ENCODE results near the gene RCSD1. TPM values are rescaled to one million over a fixed set of nuclear protein-coding genes. Genes with fewer than 3 reads are reported as not detected.

The RCSD1 gene
- total and polyA plus RNA-seq, 2 of the 13 experiments (the other 11 are each of a cell fraction or from before 2014, with no cell fraction given), result not detected

- no peak for TF ChIP-seq LCORL (IDR thresholded peaks at IDR 0.05)
- TF ChIP-seq LCORL (CRISPR knock-in tag; IDR thresholded peaks at IDR 0.05), result 0 out of 2 replicates have a peak, but pooled peaks have one; percentile 50
- peak; percentile 70 for TF ChIP-seq ZFY (CRISPR knock-in tag; IDR thresholded peaks at IDR 0.05)
- 0 out of 2 replicates have a peak, but pooled peaks have one; percentile 45 for TF ChIP-seq ZFP1 (CRISPR knock-in tag; IDR thresholded peaks at IDR 0.05)
- TF ChIP-seq ZNF788 (CRISPR knock-in tag; IDR thresholded peaks at IDR 0.05; ENCODE audit: borderline replicate concordance), result peak; percentile 75
- TF ChIP-seq ZNF691 (CRISPR knock-in tag; IDR thresholded peaks at IDR 0.05; ENCODE audit: borderline replicate concordance, low read depth), result peak; percentile 83; the same call in 1 of the 2 replicates
- peak; percentile 89 for TF ChIP-seq ZNF543 (CRISPR knock-in tag; IDR thresholded peaks at IDR 0.05)
- 0 out of 2 replicates have a peak, but pooled peaks have one; percentile 55 for TF ChIP-seq GTF3A (CRISPR knock-in tag; conservative IDR thresholded peaks at IDR 0.05)
- TF ChIP-seq AFF4 (CRISPR knock-in tag; IDR thresholded peaks at IDR 0.05), result no peak
- TF ChIP-seq THAP11 (CRISPR knock-in tag; IDR thresholded peaks at IDR 0.05), result peak; percentile 61
- peak; percentile 50; the same call in 1 of the 2 replicates for TF ChIP-seq ZNF281 (CRISPR knock-in tag; IDR thresholded peaks at IDR 0.05; ENCODE audit: borderline replicate concordance)
- TF ChIP-seq ZNF574 (CRISPR knock-in tag; IDR thresholded peaks at IDR 0.05), result peak; percentile 88
- no peak; the same call in 1 of the 2 replicates for TF ChIP-seq ZNF879 (CRISPR knock-in tag; IDR thresholded peaks at IDR 0.05)
- TF ChIP-seq LRRFIP1 (CRISPR knock-in tag; conservative IDR thresholded peaks at IDR 0.05), result no peak
Observed at GRCh38 chr1:167714439-167715156, 84.6 kb downstream of the RCSD1 start (continued).
